ENCODE data around the gene ARAP1. TPM values are rescaled to one million over a fixed set of nuclear protein-coding genes. Genes with fewer than 3 reads are reported as not detected.

Gene ARAP1
- total and polyA plus RNA-seq, 2 of the 8 experiments (the other 6 are each of a cell fraction or from before 2014, with no cell fraction given), result 25.7 to 61.6 TPM

- TF ChIP-seq SAP30 (IDR thresholded peaks at IDR 0.05; ENCODE audit: insufficient read depth, insufficient replicate concordance, low read length), result no peak
- no peak for TF ChIP-seq SIX5 (IDR thresholded peaks at IDR 0.05; ENCODE audit: low read depth, low read length)
- no peak for TF ChIP-seq POLR2A (IDR thresholded peaks at IDR 0.05; ENCODE audit: control extremely low read depth in 1 of 2, low read depth in 2 of 2, low read length in 2 of 2)
- TF ChIP-seq NANOG (IDR thresholded peaks at IDR 0.05; ENCODE audit: insufficient read depth, low read depth, low read length, poor library complexity, severe bottlenecking), result no peak
- no peak for TF ChIP-seq RAD21 (IDR thresholded peaks at IDR 0.05 in 1 of 2, conservative IDR thresholded peaks at IDR 0.05 in 1 of 2; ENCODE audit: low read depth in 2 of 2, low read length in 2 of 2)
- TF ChIP-seq SIN3A (conservative IDR thresholded peaks at IDR 0.05 in 1 of 2, IDR thresholded peaks at IDR 0.05 in 1 of 2; ENCODE audit: low read depth in 1 of 2, low read length in 2 of 2), result peak in 1 of 2 experiments; percentile 25; a peak in 1 of 4 replicates
- no peak for TF ChIP-seq CHD7 (IDR thresholded peaks at IDR 0.05; ENCODE audit: insufficient replicate concordance, low read length)
- no peak for TF ChIP-seq RNF2 (IDR thresholded peaks at IDR 0.05; ENCODE audit: borderline replicate concordance, low read depth, low read length, missing control alignments, poor library complexity, severe bottlenecking)
These were observed 46.5 kb downstream of the ARAP1 start (continued) for GRCh38 chr11:72705442-72706365.

Data from H1 (cell line).